ENCODE measurements around the gene ADD1.

Gene ADD1

DNA sequence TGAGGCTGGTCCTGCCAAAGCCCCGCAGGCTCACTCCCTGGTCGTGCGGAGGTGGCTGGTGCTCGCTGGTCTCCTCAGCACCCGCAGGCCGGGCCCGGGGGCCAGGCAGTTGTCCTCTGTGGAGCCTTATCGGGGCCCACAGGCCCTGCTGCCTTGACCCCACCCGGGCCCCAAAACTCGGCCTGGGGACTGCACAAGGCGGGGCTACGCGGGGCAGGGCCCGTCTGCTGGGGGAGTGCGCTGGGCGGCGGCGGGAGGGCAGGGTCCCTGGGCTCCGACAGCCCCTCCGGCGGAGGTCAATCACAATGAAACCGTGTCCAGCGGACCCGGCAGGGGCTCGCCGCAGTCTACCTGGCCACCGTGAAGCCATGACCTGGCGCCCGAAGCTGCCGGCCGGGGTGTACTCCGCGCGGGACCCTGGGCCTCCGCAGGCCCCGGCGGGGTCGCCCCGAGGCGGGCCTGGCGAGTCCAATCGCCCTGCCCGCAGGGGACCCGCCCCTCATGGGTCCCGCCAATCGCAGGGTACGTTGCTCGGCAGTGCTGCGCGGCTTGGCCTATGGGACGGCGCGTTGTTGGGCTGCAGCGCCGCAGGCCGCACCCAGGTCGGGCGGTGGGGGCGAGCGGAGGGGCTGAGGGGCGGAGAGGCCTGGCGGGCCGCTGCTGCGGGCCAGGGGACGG lies at the start of gene ADD1:
TSS of gene ADD1 (plus strand) at position 582 of the 678 bp plus-strand sequence. CDS start 32,072 bp downstream, outside the sequence.
- DNase-seq (ENCODE audit: low read depth in 1 of 2, low spot score in 1 of 2): peak; percentile 96 to 97

- DNase-seq (ENCODE audit: low read depth in 1 of 2, low spot score in 1 of 2): no peak
Measured at GRCh38 chr4:2794486-2795299, 49.0 kb upstream of the ADD1 start.

DNA sequence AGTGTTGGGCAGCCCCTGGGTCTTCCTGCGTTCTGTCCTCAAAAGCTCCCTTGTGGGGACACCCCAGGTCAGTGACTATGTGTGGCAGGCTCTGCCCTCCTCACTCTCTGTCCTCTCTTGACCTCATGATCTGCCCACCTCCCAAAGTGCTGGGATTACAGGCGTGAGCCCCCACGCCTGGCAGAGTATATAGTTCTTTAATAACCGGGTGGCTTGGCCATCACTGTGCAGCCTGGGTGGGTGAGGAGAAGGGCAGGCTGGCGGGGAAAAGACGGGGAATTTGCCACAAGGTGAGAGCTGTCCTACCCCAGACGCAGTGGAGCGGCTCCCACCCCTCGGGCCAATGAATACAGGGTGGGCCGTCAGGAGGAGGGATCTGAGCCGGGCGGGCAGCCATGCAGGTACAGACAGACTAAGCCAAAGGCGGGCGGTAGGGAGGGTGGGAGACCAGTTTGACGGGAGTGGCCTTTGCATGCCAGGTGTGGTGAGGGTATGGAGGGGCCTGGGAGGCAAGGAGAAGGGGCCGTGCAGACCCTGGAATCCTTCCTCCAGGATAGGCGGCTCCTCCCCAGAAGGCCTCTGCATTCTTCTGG lies 48.2 kb upstream of the ADD1 start:
- no peak for DNase-seq (ENCODE audit: low read depth in 1 of 2, low spot score in 1 of 2)

GRCh38 chr4:2795893-2796848 lies 47.5 kb upstream of the ADD1 start:
- no peak for DNase-seq (ENCODE audit: low read depth in 1 of 2, low spot score in 1 of 2)

DNA sequence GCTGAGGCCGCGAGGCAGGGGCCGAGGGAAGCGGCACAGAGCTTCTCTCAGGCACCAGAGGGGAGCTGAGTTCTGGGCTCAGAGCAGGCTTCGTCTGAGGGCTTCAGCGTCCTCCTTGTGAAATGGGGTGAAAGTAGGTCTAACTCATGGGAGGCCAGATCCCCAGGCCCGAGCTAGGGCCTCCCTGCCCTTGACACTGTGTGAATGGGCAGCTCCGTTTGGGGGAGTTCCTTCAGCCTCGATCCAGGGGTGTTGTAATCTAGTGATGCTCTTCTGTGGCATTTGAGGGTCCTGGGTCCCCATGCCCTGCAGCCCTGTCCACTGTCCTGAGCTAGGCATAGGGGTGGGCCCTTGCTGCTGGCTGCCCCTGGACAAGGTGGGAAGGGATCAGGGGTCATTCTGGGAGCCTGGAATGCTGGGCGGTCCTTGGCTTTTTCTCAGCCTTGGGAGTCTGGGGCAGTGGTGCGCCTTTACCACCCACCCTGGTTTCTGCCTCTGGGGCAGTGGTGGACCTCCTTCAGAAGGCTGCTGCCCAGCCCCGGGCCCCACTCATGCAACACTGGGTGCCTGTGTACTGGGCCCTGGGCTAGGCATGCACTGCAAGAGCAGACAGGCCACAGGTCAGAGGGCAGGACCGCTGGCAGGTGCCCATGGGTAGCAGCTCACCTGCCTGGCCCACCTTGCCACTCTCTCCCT lies 46.6 kb upstream of the ADD1 start:
- no peak for DNase-seq (ENCODE audit: low read depth in 1 of 2, low spot score in 1 of 2)

- DNase-seq (ENCODE audit: low read depth in 1 of 2, low spot score in 1 of 2): peak in 1 of 2 donors; percentile 43
Measured at GRCh38 chr4:2797545-2798305, 45.9 kb upstream of the ADD1 start.

DNA sequence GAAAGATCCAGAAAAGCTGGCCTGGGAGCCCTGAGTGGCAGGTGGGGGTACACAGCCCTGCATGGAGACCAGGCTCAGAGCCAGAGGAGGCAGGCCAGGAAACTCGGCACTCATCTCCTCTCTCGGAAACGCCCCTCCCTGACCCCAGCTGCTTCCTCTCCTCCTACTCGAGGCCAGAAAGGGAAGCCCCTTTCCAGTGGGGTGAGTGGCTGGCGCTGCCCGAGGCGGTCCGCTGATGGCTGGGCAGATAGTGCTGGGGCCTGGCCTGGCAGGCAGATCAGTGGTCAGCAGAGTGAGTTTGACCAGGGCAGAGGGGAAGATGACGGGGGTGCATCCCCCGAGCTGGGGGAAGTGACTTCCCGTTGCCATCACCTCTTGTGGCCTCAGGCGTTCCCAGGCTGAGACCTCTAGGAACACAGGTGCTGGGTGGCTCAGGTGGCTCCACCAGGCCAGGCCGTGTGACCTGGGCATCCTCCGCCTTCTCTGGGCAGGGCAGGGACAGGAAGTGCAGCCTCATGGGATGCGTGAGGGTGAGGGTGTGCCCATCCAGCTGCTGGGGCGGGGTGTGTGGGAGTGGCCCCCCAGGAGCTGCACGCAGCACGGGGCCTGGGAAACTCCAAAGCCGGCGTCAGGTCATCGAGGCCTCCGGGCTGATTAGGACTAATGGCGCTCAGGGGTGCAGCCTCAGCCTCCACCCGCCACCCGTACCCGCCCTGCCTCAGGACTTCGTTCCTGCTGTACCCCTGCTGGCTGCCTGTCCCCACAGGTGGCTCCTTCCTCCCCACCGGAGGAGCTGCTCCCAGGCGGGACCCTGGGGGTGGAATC lies 45.0 kb upstream of the ADD1 start:
- DNase-seq (ENCODE audit: low read depth in 1 of 2, low spot score in 1 of 2): no peak

DNA sequence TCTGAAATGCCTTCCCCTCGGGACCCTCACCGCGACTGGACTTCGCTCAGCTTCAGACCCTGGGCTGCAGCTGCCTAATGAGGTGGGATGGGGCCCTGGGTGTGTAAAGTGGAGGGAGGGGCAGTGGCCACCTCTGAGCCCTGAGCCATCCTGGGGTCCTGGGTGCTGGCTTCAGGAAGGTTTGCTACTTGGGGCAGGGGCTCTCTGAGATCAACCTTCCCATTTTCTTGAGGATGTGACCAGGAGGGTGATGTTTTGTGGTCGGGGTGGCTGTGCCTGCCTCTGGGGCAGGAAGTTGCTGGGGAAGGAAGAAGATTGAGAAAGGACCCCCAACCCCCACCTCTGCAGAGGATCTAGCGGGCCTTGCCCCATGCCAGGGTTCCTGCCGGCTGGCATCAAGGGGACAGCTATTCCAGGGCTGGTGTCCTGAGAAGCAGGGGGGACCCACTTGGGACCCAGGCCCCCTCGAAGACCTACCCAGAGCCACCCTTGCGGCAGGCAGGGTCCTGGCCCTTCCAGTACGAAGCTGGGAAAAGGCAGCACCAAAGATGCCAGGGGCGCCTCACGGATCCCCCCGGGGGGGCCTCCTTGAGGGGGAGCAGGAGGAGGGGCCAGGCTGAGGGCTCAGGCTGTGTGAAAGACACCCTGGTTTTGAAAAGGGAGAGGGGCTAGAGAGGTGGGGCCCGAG lies 44.3 kb upstream of the ADD1 start:
- DNase-seq (ENCODE audit: low read depth in 1 of 2, low spot score in 1 of 2): no peak

GRCh38 chr4:2799971-2800690 lies 43.5 kb upstream of the ADD1 start:
- DNase-seq (ENCODE audit: low read depth in 1 of 2, low spot score in 1 of 2): no peak

GRCh38 chr4:2800691-2801596 lies 42.7 kb upstream of the ADD1 start:
- DNase-seq (ENCODE audit: low read depth in 1 of 2, low spot score in 1 of 2): no peak

GRCh38 chr4:2802618-2803531 lies 40.8 kb upstream of the ADD1 start:
- DNase-seq (ENCODE audit: low read depth in 1 of 2, low spot score in 1 of 2): no peak

- no peak for DNase-seq (ENCODE audit: low read depth in 1 of 2, low spot score in 1 of 2)
Measured at GRCh38 chr4:2803624-2804448, 39.8 kb upstream of the ADD1 start.

DNA sequence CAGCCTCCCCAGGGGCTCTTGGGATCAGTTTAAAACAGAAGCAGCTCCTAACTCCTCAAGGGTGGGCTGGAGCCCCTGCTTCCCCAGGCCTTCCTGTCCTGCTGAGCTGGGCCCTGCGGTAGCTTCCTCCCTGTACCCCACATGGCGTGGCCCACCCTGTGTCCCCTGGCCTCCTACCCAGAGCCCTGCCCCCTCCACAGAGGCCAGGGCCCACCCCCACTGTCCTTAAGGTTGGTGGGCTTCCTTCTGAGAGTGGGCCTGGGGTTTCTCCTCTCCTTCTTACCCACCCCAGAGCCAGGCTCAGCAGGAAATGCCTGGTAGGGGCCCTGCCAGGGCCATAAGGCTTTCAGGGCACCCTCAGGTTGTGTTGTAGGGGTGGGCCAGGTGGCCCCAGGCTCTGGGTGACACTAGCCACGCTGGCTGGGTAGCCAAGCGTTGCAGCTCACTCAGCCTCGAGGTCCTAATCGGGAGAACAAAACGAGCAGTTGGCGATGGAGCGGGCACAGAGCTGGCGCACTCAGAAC lies 39.1 kb upstream of the ADD1 start:
- no peak for DNase-seq (ENCODE audit: low read depth in 1 of 2, low spot score in 1 of 2)

DNA sequence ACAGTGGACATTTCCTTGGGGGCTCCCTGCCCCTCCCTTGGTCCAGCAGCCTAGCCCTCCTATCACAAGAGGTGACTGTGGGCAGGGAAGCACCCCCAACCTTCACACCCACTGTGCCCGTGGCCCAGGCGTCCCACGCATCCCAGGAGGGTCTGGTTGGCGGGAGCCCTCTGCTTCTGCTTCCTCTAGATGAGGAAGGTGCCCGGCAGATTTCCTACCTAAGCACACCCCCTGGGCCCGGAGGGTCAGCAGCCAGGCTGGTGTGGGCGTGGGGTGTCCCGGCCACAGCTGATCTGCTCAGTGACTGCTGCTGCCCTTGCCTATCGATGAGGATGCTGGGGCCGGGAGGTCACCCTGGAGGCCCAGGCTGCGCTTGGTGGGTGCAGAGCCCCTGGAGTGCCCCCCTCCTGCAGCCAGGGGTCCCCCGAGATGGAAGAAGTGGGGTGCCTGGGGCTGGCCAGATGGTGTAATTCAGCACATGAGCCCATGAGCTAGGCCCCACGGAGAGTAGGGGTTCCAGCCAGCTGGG lies 38.6 kb upstream of the ADD1 start:
- no peak for DNase-seq (ENCODE audit: low read depth in 1 of 2, low spot score in 1 of 2)
